HT1080 (cell line): ENCODE results near the gene KLHL22. TPM values are rescaled to one million over a fixed set of nuclear protein-coding genes. Genes with fewer than 3 reads are reported as not detected.
A peak's percentile ranks its signal among the peaks of the same experiment; 100 is the strongest.
"Not testable (repeated sequence)": the region's sequence is repeated elsewhere in the genome, so short reads cannot be mapped to it uniquely, and the experiment has no call there.

Source experiments
- DNase-seq: peaks from one replicate; pipeline ENCODE4 v3.0.0-alpha.2; 2015; ENCODE audit warnings: low read depth
- total RNA-seq: library from RNA; depleted of rRNA; stranded (reverse); fragments of >200 nt; shearing (Covaris generic); gene quantifications from 2 replicates; pipeline ENCODE4 v1.2.3, GENCODE V29; 2014

Gene KLHL22
- total RNA-seq, 1 experiment from 2014 or later, result 5.7 TPM

GRCh38 chr22:20524004-20524481 lies 28.4 kb upstream of the KLHL22 start:
- DNase-seq, result peak; percentile 77

GRCh38 chr22:20523086-20523983 lies 27.7 kb upstream of the KLHL22 start:
- peak; percentile 55 for DNase-seq

- DNase-seq, result no peak
These were observed 26.8 kb upstream of the KLHL22 start for GRCh38 chr22:20522134-20523004.

GRCh38 chr22:20520093-20520511 lies 24.5 kb upstream of the KLHL22 start:
- peak; percentile 97 for DNase-seq

GRCh38 chr22:20519558-20519957 lies 24.0 kb upstream of the KLHL22 start:
- peak; percentile 62 for DNase-seq

- DNase-seq, result no peak
These were observed 22.4 kb upstream of the KLHL22 start for GRCh38 chr22:20517841-20518592.

- DNase-seq, result no peak
These were observed 21.8 kb upstream of the KLHL22 start for GRCh38 chr22:20517422-20517821.

- DNase-seq, result no peak
These were observed 20.8 kb upstream of the KLHL22 start for GRCh38 chr22:20516399-20516798.

- peak; percentile 86 for DNase-seq
These were observed 19.2 kb upstream of the KLHL22 start for GRCh38 chr22:20514658-20515406.

- DNase-seq, result no peak
These were observed 16.1 kb upstream of the KLHL22 start for GRCh38 chr22:20511578-20512229.

- no peak for DNase-seq
These were observed 15.4 kb upstream of the KLHL22 start for GRCh38 chr22:20510811-20511577.

- peak; percentile 91 for DNase-seq
These were observed 13.9 kb upstream of the KLHL22 start for GRCh38 chr22:20509344-20510047.

GRCh38 chr22:20508815-20509271 lies 13.2 kb upstream of the KLHL22 start:
- no peak for DNase-seq

- DNase-seq, result not testable (repeated sequence)
These were observed 12.6 kb upstream of the KLHL22 start for GRCh38 chr22:20508067-20508755.

- peak; percentile 87 for DNase-seq
These were observed 11.9 kb upstream of the KLHL22 start, which contains the start of gene MED15 for GRCh38 chr22:20507253-20508066. TSS of gene MED15 (plus strand) at chr22:20507610. CDS start at chr22:20507679, 69 bp downstream.

GRCh38 chr22:20506543-20507252 lies 11.1 kb upstream of the KLHL22 start:
- no peak for DNase-seq
